Heart right ventricle (tissue), 16 donors: ENCODE measurements around the gene TMEM143. TPM values are rescaled to one million over a fixed set of nuclear protein-coding genes. Genes with fewer than 3 reads are reported as not detected.

Experiments
- ATAC-seq, 8 donors: fragments of 200-7000 bp; cut with Tn5 transposase; one replicate each; pipeline ENCODE4 v1.9.1; 2020; ENCODE audit warnings: mild to moderate bottlenecking in 8 of 8, moderate library complexity in 8 of 8, moderate number of reproducible peaks in 1 of 8
- DNase-seq, 2 donors: peaks; one replicate each; pipeline ENCODE4 v3.0.0-alpha.2; 2020
- H3K27ac ChIP-seq, 10 donors: fragments of 200-600 bp; sonication (generic) in 2 of 10; one replicate each; pipeline versions ENCODE4 v1.5.0 to v1.8.0; 2020 to 2022; ENCODE audit warnings: mild to moderate bottlenecking in 3 of 10
- H3K27me3 ChIP-seq, 7 donors: fragments of 200-600 bp; one replicate each; pipeline ENCODE4 v1.8.0; 2021 to 2022; ENCODE audit warnings: mild to moderate bottlenecking in 2 of 7
- H3K36me3 ChIP-seq, 9 donors: fragments of 200-600 bp; sonication (generic) in 1 of 9; one replicate each; pipeline versions ENCODE4 v1.5.0 to v1.8.0; 2020 to 2022; ENCODE audit warnings: mild to moderate bottlenecking in 2 of 9
- H3K4me1 ChIP-seq, 9 donors: fragments of 200-600 bp; sonication (generic) in 1 of 9; one replicate each; pipeline versions ENCODE4 v1.5.0 to v1.8.0; 2020 to 2022; ENCODE audit warnings: mild to moderate bottlenecking in 4 of 9
- H3K4me3 ChIP-seq, 10 donors: fragments of 200-600 bp; sonication (generic) in 2 of 10; one replicate each; pipeline versions ENCODE4 v1.5.0 to v1.8.0; 2020 to 2022; ENCODE audit warnings: mild to moderate bottlenecking in 7 of 10, moderate library complexity in 2 of 10
- H3K9me3 ChIP-seq, 11 donors: fragments of 200-600 bp in 10 of 11; sonication (generic) in 2 of 11; one replicate each; pipeline versions ENCODE4 v1.5.0 to v1.8.0; 2013 to 2022; ENCODE audit warnings: mild to moderate bottlenecking in 2 of 11, control low read depth in 1 of 11, moderate library complexity in 1 of 11
- WGBS, 2 donors: extraction: QIAGEN DNeasy Blood & Tissue Kit; methylation state at CpG; one replicate each; pipeline ENCODE4 v1.1.7; 2013; ENCODE audit warnings: inconsistent platforms in 1 of 2; 5-methylcytosine and 5-hydroxymethylcytosine counted together
- intact Hi-C, 10 donors: fragments of 100-400 bp; cut with DNase I; formaldehyde crosslinking; loops; one replicate each; pipeline versions ENCODE4 v1.11.1 to v1.14.2; 2022
- polyA plus RNA-seq, 2 donors: library from polyadenylated mRNA; stranded (reverse); fragments of 200-250 nt; gene quantifications; one replicate each; pipeline ENCODE4 v1.2.3, GENCODE V29; 2013
- total RNA-seq, 10 donors: library from RNA; stranded (reverse); fragmentation: NEBNext Ultra II Directional in 3 of 10; extraction: Animal tissue kit (Norgen Biotek cat#: 25700) in 3 of 10; gene quantifications; one replicate each; pipeline versions ENCODE4 v1.2.1 to v1.2.4, GENCODE V29; 2021 to 2023
- TF ChIP-seq, protein P1 (sequence below), 9 donors: fragments of 200-600 bp; sonication (generic) in 2 of 9; IDR thresholded peaks; one replicate each; pipeline versions ENCODE4 v1.5.0 to v1.8.0; 2021 to 2022; ENCODE audit warnings: antibody characterized with exemption in 9 of 9, mild to moderate bottlenecking in 5 of 9, moderate library complexity in 1 of 9
- donor health status: Arrhythmogenic right ventricular cardiomyopathy.
- donor health status: ischemic (EF 13 %, LVEDD 7.1; RV severe dilation, severe dysfunction).
- donor health status: healthy with polysubstance abuse.
- donor health status: DM: no; HTN: yes; CAD: no.
- donor health status: DM: no; HTN: no; CAD: no.
- donor health status: ischemic (EF 25% LVEDD 6.9; RV normal size, moderate dysfunction).
- donor health status: ischemic (EF 25% LVEDD 5.7; RV mildly dilated, moderate dysfunction).
- donor health status: healthy.
- donor health status: DM: yes; HTN: yes; CAD: no.
- donor health status: Ischemic cardiomyopathy.
- donor health status: ischemic (EF 35%, LVEDD 5.7; RV mildly dilated, moderate dysfunction).
- donor health status: nonischemic (EF 11% LVEDD 7.7; RV severe dilation, severe dysfunction).
- donor health status: DM: yes; HTN: yes; CAD: no.
- donor health status: PGD.
- donor health status: ischemic (EF 29% LVEDD 5.4; RV normal size, mild dysfunction).
- donor health status: nonischemic (EF 23%, LVEDD 6.1; RV moderate dilation, normal function).

TMEM143 gene
- total and polyA plus RNA-seq, 12 donors, result 9.7 to 110 (median 80.4) TPM

DNA sequence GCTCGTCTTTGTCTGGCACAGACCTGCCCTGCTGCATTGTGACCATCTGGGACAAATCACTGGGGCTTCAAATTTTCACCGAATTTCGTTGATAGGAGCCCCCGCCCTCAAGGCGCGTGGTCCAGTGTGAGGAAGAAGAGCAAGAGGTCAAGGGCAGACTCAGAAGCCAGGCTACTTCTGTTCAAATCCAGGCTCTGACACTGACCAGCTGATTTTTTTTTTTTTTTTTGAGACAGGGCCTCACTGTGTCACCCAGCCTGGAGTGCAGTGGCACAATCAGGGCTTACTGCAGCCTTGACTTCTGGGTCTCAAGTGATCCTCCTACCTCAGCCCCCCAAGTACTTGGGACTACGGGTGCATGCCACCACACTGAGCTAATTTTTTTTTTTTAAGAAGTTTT lies 7.6 kb upstream of the TMEM143 start:
- Histone ChIP-seq H3K27me3 (no peaks in the 10 kb centered on the region), H3K4me3 (no peak overlapping the region), H3K9me3 (no peaks in the 10 kb centered on the region), H3K4me1 (no peaks in the 10 kb centered on the region), H3K36me3 (no peaks in the 10 kb centered on the region), H3K27ac (no peak overlapping the region)
- intact Hi-C loops, result no loop called here
- ATAC-seq (no peak), DNase-seq (no peak)
- TF ChIP-seq, protein P1, sequence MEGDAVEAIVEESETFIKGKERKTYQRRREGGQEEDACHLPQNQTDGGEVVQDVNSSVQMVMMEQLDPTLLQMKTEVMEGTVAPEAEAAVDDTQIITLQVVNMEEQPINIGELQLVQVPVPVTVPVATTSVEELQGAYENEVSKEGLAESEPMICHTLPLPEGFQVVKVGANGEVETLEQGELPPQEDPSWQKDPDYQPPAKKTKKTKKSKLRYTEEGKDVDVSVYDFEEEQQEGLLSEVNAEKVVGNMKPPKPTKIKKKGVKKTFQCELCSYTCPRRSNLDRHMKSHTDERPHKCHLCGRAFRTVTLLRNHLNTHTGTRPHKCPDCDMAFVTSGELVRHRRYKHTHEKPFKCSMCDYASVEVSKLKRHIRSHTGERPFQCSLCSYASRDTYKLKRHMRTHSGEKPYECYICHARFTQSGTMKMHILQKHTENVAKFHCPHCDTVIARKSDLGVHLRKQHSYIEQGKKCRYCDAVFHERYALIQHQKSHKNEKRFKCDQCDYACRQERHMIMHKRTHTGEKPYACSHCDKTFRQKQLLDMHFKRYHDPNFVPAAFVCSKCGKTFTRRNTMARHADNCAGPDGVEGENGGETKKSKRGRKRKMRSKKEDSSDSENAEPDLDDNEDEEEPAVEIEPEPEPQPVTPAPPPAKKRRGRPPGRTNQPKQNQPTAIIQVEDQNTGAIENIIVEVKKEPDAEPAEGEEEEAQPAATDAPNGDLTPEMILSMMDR (IDR thresholded peaks at IDR 0.05), result no peak
- WGBS, 2 donors, result 66 to 74% methylated on average over 7 of the region's 7 CpGs

DNA sequence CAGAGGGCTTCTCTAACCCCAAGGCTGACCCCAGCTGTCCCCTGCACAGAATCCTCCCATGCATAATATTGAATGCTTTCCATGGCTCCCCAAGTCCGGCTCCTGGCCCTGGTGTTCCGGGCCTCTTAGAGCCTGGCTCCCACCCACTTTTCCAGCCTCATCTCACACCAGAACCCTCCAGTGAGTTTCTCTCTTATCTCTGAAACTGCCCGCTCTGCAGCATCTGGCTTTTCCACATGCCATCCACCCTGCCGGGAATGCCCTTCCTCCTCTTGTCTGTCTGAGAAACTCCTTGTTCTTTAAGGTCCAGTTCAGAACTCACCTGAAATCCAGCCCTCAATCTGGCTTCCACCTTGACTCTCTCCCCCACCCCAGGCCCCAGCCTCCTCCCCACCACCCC lies 7.2 kb upstream of the TMEM143 start:
- TF ChIP-seq, protein P1 (IDR thresholded peaks at IDR 0.05), result no peak
- no peak for ATAC-seq

DNA sequence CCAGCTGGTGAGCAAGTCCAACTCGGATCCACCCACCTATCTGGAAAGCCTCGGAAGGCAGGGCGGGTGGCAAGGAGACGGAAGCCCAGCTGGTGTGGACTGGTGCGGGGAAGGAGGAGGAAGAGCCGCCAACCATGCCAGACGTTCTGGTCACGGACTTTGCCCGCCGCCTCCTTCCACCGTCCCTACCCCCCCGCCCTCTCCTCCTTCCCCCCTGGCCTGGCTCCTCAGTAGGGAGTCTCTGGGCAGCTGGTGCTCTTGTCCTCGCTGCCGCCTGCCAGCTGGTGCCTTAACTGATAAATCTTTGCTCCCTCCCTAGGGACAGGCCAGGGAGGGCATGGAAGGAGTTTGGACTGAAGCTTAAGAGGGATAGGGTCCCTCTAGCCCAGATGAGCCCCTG lies 5.2 kb upstream of the TMEM143 start:
- no peak overlapping the region for H3K4me3 ChIP-seq
- DNase-seq, result no peak
- TF ChIP-seq, protein P1 (IDR thresholded peaks at IDR 0.05), result no peak
- H3K36me3 ChIP-seq, result no peaks in the 10 kb centered on the region
- no peak overlapping the region for H3K27ac ChIP-seq
- ATAC-seq, result no peak
- H3K27me3 ChIP-seq, result no peaks in the 10 kb centered on the region
- no peaks in the 10 kb centered on the region for H3K9me3 ChIP-seq
- intact Hi-C loops, result no loop called here
- WGBS, 2 donors, result 79% methylated on average over 14 of the region's 14 CpGs
- H3K4me1 ChIP-seq, result peaks cover 0 to 6% (median 5%) of the 10 kb centered on the region in 9 donors

More for the DNA sequence above, 7.2 kb upstream of the TMEM143 start:
- no peak for DNase-seq
- 69 to 72% methylated on average over 4 of the region's 4 CpGs for WGBS, 2 donors
- Histone ChIP-seq H3K27me3 (no peaks in the 10 kb centered on the region), H3K4me1 (no peaks in the 10 kb centered on the region), H3K9me3 (no peaks in the 10 kb centered on the region), H3K4me3 (no peak overlapping the region), H3K36me3 (no peaks in the 10 kb centered on the region), H3K27ac (no peak overlapping the region)
- intact Hi-C loops, result no loop called here

DNA sequence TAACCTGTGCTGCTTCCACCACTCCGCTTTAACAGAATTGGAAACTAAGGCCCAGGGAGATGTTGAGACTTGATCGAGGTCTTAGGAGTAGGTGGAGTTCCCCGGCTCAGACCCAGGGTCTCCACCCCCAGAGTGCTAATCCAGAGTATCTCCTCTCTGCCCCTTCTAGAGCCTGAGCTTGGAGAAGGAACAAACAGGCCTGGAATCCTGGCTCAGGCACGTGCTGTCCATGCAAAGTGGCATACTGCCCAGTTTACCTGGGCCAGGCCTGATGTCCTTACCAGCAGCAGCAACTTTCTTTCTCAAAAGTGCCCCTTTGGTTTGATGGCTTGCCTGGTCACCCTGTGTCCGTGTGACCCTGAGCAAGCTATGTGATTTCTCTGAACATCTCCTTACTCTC lies 4.1 kb upstream of the TMEM143 start:
- Histone ChIP-seq H3K27ac (no peak overlapping the region), H3K4me1 (peaks cover 0 to 12% (median 5%) of the 10 kb centered on the region in 9 donors), H3K9me3 (no peaks in the 10 kb centered on the region), H3K36me3 (no peaks in the 10 kb centered on the region), H3K27me3 (no peaks in the 10 kb centered on the region), H3K4me3 (no peak overlapping the region)
- DNase-seq, result no peak
- intact Hi-C loops, result no loop called here
- TF ChIP-seq, protein P1 (IDR thresholded peaks at IDR 0.05), result no peak
- no peak for ATAC-seq
- WGBS, 2 donors, result 66 to 67% methylated on average over 5 of the region's 5 CpGs
